Testis (tissue), 3 donors: Measurements from ENCODE around the gene N4BP3. TPM values are rescaled to one million over a fixed set of nuclear protein-coding genes. Genes with fewer than 3 reads are reported as not detected.
A peak's percentile ranks its signal among the peaks of the same experiment; 100 is the strongest.

Source experiments
- DNase-seq: peaks from one replicate; pipeline ENCODE4 v3.0.0-alpha.2; 2019
- H3K27ac ChIP-seq, 2 donors: fragments of 200-600 bp; sonication (generic); one replicate each; pipeline ENCODE4 v1.5.1; 2019
- H3K27me3 ChIP-seq: fragments of 200-600 bp; sonication (generic); one replicate; pipeline ENCODE4 v1.5.1; 2019
- H3K36me3 ChIP-seq: fragments of 200-600 bp; sonication (generic); one replicate; pipeline ENCODE4 v1.5.1; 2017; ENCODE audit warnings: low read depth; ENCODE audit errors: missing control alignments
- H3K4me1 ChIP-seq: fragments of 200-600 bp; sonication (generic); one replicate; pipeline ENCODE4 v1.5.1; 2019
- H3K4me3 ChIP-seq, 2 donors: fragments of 200-600 bp; sonication (generic); one replicate each; pipeline ENCODE4 v1.5.1; 2017 to 2019
- H3K9me3 ChIP-seq: fragments of 200-600 bp; sonication (generic); one replicate; pipeline ENCODE4 v1.5.1; 2017
- POLR2A ChIP-seq: fragments of 450-650 bp; IDR thresholded peaks from one replicate; pipeline ENCODE4 v1.6.1; 2017; ENCODE audit warnings: antibody characterized with exemption, mild to moderate bottlenecking, moderate library complexity
- WGBS, 2 donors: methylation state at CpG; one replicate each; pipeline ENCODE4 v1.1.5; 2018; 5-methylcytosine and 5-hydroxymethylcytosine counted together
- intact Hi-C: fragments of 100-400 bp; cut with DNase I; formaldehyde crosslinking; loops from one replicate; pipeline ENCODE4 v1.15.1; 2023; ENCODE audit warnings: low total_unique reads
- polyA plus RNA-seq: library from polyadenylated mRNA; stranded (reverse); fragments of 350-450 nt; fragmentation: Illumina TruSeq; extraction: RNeasy Lipid Tissue Mini Kit (QIAGEN cat#74804); gene quantifications from one replicate; pipeline ENCODE4 v1.2.3, GENCODE V29; 2014; ENCODE audit warnings: low read depth, low replicate concordance; ENCODE audit not compliant: insufficient read depth
- total RNA-seq, 2 donors: library from RNA; depleted of rRNA; stranded (reverse); fragments of >200 nt; gene quantifications; one replicate each; pipeline ENCODE4 v1.2.3, GENCODE V29; 2016
- TF ChIP-seq, protein P1 (sequence below), 3 experiments: fragments of 450-650 bp in 2 of 3; fragments of 200-600 bp in 1 of 3; sonication (generic) in 1 of 3; IDR thresholded peaks; one replicate each; pipeline ENCODE4 v1.5.1; 2016 to 2019; ENCODE audit warnings: antibody characterized with exemption in 3 of 3, mild to moderate bottlenecking in 2 of 3, moderate library complexity in 1 of 3

N4BP3 gene
- total and polyA plus RNA-seq, 3 donors from 2014 or later: 1.4 to 3.6 (median 3.2) TPM

- DNase-seq: no peak
- Histone ChIP-seq H3K27me3 (no peaks in the 10 kb centered on the region), H3K4me3 (no peak overlapping the region), H3K36me3 (no peaks in the 10 kb centered on the region), H3K27ac (no peak overlapping the region), H3K4me1 (no peaks in the 10 kb centered on the region), H3K9me3 (no peaks in the 10 kb centered on the region)
- WGBS, 2 donors: 88 to 95% methylated on average over 8 to 12 of the region's 12 CpGs
- intact Hi-C loops: no loop called here
- TF ChIP-seq POLR2A: no peak
- TF ChIP-seq, protein P1, sequence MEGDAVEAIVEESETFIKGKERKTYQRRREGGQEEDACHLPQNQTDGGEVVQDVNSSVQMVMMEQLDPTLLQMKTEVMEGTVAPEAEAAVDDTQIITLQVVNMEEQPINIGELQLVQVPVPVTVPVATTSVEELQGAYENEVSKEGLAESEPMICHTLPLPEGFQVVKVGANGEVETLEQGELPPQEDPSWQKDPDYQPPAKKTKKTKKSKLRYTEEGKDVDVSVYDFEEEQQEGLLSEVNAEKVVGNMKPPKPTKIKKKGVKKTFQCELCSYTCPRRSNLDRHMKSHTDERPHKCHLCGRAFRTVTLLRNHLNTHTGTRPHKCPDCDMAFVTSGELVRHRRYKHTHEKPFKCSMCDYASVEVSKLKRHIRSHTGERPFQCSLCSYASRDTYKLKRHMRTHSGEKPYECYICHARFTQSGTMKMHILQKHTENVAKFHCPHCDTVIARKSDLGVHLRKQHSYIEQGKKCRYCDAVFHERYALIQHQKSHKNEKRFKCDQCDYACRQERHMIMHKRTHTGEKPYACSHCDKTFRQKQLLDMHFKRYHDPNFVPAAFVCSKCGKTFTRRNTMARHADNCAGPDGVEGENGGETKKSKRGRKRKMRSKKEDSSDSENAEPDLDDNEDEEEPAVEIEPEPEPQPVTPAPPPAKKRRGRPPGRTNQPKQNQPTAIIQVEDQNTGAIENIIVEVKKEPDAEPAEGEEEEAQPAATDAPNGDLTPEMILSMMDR (IDR thresholded peaks at IDR 0.05): no peak
These were observed 24.7 kb downstream of the N4BP3 start for GRCh38 chr5:178137991-178138390.

DNA sequence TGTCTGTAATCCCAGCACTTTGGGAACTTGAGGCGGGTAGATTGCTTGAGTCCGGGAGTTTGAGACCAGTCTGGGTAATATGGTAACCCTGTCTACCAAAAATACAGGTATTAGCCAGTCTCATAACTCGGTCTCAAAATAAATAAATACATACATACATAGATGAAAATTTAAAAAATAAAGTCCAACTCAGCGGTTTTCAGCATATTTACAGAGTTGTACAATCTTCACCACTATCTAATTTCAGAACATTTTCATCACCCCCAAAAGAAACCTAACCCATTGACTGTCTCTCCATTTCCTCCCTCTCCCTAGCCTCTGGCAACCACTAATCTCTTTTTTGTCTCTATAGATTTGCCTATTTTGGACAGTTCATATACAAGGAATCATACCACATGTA, 28.2 kb downstream of the N4BP3 start:
- peaks cover 9% of the 10 kb centered on the region for H3K4me1 ChIP-seq
- TF ChIP-seq, protein P1 (IDR thresholded peaks at IDR 0.05): no peak
- TF ChIP-seq POLR2A: no peak
- 94 to 98% methylated on average over 4 of the region's 4 CpGs for WGBS, 2 donors
- no peak for DNase-seq
- H3K9me3 ChIP-seq: no peaks in the 10 kb centered on the region
- H3K27ac ChIP-seq: no peak overlapping the region
- intact Hi-C loops: no loop called here
- H3K4me3 ChIP-seq: no peak overlapping the region
- no peaks in the 10 kb centered on the region for H3K36me3 ChIP-seq
- H3K27me3 ChIP-seq: no peaks in the 10 kb centered on the region

DNA sequence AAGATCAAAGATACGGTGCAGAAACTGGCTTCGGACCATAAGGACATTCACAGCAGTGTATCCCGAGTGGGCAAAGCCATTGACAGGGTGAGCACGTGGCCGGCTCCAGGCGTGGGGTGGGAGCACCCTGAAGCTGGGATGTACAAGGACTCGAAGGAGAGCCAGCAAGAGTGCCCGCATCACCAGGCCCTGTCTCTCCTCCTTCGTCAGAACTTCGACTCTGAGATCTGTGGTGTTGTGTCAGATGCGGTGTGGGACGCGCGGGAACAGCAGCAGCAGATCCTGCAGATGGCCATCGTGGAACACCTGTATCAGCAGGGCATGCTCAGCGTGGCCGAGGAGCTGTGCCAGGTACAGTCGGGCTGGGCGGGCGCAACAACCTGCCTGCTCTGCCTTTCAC, 29.3 kb downstream of the N4BP3 start:
- Histone ChIP-seq H3K27me3 (no peaks in the 10 kb centered on the region), H3K36me3 (no peaks in the 10 kb centered on the region), H3K4me3 (no peak overlapping the region), H3K27ac (no peak overlapping the region), H3K9me3 (no peaks in the 10 kb centered on the region), H3K4me1 (peaks cover 9% of the 10 kb centered on the region)
- intact Hi-C loops: no loop called here
- 89 to 96% methylated on average over 16 to 20 of the region's 20 CpGs for WGBS, 2 donors
- no peak for TF ChIP-seq POLR2A
- TF ChIP-seq, protein P1 (IDR thresholded peaks at IDR 0.05): no peak
- DNase-seq: no peak

GRCh38 chr5:178143246-178143645, 29.9 kb downstream of the N4BP3 start:
- no peaks in the 10 kb centered on the region for H3K9me3 ChIP-seq
- TF ChIP-seq, protein P1 (IDR thresholded peaks at IDR 0.05): no peak
- TF ChIP-seq POLR2A: no peak
- WGBS, 2 donors: 67 to 70% methylated on average over 5 to 6 of the region's 6 CpGs
- intact Hi-C loops: no loop called here
- peaks cover 9% of the 10 kb centered on the region for H3K4me1 ChIP-seq
- H3K27me3 ChIP-seq: no peaks in the 10 kb centered on the region
- no peak overlapping the region for H3K27ac ChIP-seq
- no peaks in the 10 kb centered on the region for H3K36me3 ChIP-seq
- no peak for DNase-seq
- no peak overlapping the region for H3K4me3 ChIP-seq

GRCh38 chr5:178143901-178144300, 30.6 kb downstream of the N4BP3 start:
- intact Hi-C loops: no loop called here
- H3K4me1 ChIP-seq: peaks cover 9% of the 10 kb centered on the region
- H3K27me3 ChIP-seq: no peaks in the 10 kb centered on the region
- WGBS, 2 donors: 41 to 73% methylated on average over 8 to 10 of the region's 10 CpGs
- no peaks in the 10 kb centered on the region for H3K9me3 ChIP-seq
- TF ChIP-seq POLR2A: no peak
- TF ChIP-seq, protein P1 (IDR thresholded peaks at IDR 0.05): no peak
- H3K27ac ChIP-seq: no peak overlapping the region
- no peak overlapping the region for H3K4me3 ChIP-seq
- H3K36me3 ChIP-seq: no peaks in the 10 kb centered on the region
- peak; percentile 60 for DNase-seq
